ENCODE data around the gene MICAL2.
A peak's percentile ranks its signal among the peaks of the same experiment; 100 is the strongest.

Gene MICAL2

DNA sequence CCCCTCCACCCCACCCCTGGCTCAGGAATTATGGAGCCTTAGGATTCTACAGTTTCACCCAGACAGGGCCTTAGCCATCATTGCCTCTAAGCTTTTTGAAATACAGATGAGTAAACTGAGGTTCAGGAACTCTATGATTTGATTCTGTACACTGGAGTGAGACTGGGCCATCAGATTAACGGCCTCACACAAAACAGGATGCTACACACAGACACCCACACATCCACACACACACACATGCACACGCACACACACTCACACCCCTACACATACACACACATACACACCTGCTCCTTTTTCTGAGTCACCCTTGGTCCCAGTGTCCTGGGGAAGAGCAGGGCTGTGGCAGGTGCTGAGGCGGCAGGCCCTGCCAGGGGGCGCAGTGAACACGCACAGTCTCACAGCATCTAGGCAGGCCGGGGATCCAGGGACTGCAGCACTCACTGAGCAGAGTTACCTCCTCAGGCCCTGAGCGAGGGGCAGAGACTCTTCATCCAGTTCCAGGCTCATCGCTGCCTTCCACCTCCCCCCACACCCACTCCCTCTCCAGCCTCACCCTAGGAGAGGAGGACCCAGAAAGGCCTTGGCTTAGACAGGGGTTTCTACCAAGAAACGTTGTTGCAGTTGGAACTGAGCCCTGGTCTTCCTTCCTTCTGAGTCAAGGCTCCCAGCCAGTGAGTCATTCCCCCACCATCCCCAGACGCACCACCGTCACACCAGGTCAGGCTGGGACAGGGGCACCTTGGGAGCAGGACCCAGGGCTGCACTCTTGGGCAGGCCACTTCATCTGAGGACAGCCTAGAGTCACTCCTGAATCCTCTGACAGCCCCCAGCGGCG is 177.2 kb downstream of the MICAL2 start:
- DNase-seq (ENCODE audit: low read depth): peak; percentile 95

DNA sequence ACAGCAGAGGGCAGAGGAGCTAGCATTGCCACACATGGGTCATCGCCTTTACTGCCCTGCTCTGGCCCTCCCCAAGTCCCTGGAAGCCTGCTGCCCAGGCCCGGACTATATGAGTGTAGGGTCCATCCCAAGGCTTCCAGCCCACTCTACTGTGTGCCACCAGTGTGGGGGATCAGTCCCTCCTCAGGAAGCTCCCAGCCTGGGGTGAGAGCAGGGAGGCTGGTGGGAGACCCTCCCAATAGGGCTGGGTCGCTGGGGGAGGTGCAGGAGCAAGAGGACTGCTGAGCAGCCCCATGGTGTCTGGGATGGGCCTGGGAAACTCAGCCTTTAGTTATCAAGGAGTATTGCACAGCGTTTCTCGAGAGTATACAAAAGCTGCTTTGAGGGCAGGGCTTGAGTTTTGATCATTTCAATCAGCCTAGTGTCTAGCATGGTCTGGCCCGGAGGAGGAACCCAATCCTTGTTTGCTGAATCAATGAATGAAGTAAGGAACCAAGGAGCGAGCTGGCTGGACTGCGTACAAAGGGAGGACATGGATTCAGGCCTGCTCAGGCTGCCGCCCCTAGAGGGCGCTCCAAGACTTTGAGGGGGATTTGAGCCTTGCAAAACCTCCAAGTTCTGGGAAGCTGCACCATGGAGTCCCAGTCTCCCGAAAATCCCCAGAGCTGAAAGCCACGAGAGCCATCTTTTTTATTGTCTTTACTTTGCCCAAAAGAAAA is 178.0 kb downstream of the MICAL2 start:
- DNase-seq (ENCODE audit: low read depth): peak; percentile 90

DNA sequence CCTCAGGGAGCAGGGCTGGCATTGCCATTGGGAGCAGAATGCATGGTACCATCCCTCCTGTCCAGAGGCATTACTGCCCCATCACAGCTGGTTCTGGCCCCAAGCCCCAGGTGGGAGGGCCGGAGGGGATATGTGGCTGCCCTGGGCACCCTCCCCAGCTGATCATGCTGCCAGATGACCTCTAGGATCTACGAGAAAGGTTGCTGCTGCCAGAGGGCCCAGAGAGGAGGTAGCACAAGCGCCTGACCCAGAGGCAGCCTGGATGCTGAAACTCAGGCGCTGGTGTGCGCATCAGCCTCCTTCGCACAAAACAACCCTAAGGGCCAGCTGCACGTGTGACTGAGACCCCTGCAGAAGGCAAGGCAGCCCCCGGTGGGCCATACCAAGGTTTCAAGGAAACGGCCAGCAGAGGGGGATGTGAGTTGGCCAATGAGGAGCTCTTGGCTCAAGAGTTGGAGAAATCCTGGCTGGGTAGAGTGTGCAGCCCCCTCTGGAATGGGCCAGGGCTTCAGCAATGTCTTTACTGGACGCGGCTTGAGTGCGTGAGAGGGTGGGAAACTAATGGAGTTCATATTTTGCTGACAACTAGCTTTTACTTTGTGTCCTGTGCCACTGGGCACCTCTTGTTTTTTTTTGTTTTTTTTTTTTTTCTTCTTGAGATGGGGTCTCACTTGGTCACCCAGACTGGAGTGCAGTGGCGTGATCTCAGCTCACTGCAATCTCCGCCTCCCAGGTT is 178.7 kb downstream of the MICAL2 start:
- DNase-seq (ENCODE audit: low read depth): no peak

DNA sequence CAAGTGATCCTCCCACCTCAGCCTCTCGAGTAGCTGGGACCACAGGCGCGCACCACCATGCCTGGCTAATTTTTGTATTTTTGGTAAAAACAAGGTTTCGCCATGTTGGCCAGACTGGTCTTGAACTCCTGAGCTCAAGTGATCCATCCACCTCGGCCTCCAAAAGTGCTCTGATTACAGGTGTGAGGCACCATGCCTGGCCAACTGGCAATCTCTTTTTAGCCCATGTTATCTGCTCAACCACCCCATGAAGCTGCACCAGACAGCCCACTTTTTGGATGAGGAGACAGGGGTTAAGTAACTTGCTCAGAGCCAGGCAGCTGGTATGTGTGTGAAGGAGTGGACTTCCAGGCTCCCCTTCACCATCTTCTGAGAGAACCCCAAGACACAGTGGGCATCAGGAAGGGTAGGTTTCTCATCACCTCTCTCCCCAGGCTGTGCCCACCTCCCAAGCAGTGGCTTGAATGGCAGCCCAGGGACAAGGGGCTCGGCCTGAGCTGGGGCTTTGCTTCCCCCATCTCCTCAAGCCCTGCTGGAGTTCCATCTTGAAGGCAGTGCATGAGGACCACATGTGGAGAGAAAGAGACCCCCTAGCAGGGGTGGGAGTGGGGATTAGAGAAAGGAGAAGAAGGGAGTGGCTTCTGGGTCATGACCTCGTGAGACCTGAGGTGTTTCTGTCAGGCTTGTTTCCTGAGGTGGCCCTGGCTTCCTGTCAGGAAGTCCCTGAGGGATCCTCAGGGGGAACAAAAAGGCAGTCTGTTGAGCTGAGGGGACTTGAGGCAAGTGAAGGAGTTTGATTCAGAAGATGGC is 179.5 kb downstream of the MICAL2 start:
- no peak for DNase-seq (ENCODE audit: low read depth)

DNA sequence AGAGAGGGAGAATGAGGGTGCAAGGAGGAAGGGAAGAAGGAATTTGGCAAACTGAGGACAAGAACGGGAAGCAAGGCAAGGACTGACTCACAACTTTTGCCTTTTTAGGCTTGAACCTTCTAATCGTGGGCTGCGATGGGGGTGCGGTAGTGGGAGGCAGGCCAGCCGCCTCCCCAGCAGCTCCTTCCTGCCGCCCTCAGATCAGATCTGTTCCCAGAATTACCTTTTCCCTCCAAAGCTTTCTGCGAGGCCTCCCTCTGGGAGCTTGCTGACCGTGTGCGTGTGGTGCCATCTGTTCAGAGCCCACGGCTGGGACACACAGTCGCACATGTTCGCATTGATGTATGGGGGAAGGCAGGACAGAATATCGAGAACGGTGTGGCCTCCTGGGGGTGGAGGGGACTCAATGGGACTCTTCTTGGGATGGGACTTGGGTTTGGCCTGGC is 180.1 kb downstream of the MICAL2 start:
- no peak for DNase-seq (ENCODE audit: low read depth)

DNA sequence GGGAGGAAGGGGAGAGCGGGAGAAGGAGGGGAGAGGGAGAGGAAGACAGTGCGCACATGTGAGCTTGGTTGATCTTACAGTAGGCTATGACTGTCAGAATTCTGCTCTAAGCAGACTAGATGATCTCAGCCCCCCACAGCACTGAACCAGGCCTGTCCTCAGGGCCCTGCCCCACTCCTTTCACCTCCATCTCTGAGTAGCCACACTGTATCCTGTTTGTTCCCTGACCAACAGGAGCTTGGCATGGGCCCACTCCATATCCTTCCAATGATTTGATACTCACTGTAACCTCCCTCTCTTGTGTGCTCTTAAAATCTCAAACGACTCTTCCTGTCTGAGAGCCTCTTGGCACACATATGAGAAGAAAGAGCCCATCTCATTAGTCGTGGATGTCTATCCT is 180.9 kb downstream of the MICAL2 start:
- DNase-seq (ENCODE audit: low read depth): no peak

DNA sequence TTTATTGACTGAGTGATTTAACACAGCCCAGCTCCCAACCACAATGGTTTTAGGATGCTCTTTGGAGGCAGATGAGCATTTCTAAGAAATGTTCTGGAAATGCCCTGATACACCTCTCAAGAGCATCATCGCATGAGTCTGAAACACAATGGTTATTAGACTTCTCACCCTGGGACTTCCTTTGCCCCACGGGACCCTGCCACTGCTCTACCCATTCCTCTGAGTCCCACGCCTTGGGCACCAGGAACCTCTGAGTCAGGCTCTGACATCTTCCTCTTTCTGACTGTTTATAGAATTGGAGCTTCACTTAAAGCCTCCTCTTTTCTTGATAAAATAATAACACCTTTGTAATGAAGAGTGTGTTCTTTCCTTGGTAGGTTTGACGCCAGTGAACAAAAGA is 181.4 kb downstream of the MICAL2 start:
- DNase-seq (ENCODE audit: low read depth): no peak

DNA sequence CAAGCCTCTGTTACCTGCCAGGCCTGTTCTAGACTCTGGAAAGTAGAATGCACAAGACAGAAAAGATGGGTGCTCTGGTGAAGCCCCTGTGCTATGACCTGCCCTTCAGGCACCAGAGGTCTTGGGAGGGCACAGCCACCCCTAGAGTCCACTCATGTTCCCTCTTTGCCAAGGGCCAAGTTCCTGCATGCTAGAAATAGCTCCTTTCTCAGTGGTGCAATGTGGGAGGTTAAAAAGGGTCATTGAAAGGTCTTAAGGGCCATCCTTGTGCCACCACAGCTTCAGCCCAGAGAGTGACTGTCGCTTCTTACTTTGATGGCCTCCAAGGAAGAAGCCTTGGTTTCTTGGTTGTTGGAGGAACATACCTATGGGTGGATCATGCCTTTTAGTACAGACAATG is 182.4 kb downstream of the MICAL2 start:
- no peak for DNase-seq (ENCODE audit: low read depth)

DNA sequence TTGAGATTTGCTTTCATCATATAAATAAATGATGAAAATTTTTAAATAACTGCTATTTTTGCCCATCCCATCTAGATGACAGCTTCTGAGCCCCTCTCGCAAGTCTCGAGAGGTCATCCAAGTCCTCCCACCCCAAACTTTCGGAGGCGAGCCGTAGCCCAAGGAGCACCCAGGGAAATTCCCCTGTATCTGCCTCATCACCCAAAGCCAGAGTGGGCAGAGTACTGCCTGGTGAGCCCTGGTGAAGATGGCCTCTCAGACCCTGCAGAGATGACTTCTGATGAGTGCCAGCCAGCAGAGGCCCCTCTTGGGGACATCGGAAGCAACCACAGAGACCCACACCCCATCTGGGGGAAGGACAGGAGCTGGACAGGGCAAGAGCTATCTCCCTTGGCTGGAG is 183.1 kb downstream of the MICAL2 start:
- DNase-seq (ENCODE audit: low read depth): no peak

DNA sequence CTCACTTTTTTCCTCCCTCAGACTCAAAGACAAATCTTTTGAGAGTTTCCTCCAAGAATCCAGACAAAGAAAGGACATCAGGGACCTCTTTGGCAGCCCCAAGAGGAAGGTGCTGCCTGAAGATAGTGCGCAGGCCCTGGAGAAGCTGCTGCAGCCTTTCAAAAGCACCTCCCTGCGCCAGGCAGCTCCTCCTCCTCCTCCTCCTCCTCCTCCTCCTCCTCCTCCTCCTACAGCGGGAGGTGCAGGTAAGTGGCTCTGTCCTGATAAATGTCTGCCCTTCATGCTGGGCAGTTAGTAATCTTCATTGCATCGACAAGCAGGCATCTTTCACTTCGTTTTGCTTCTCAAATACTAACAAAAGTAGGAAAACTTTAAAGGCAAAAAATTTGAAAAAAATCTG is 184.2 kb downstream of the MICAL2 start:
- no peak for DNase-seq (ENCODE audit: low read depth)

DNA sequence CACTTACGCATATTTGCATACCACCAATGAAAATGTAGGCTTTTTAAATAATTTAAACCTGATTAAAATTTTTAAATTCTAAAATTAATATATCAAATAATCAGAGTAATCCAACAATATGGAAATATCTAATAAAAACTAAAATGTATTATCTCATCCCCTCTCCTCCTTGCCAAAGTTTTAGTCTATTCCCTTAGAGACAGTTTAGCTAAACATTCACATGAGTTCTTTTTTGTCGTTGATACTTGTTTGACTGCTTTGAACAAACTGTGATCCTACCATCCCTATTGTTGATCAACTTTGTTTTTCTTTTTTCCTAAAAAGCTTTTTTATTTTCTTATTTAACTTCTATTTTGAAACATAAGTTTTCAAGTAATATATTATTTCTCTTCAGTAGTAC is 185.6 kb downstream of the MICAL2 start:
- DNase-seq (ENCODE audit: low read depth): no peak

DNA sequence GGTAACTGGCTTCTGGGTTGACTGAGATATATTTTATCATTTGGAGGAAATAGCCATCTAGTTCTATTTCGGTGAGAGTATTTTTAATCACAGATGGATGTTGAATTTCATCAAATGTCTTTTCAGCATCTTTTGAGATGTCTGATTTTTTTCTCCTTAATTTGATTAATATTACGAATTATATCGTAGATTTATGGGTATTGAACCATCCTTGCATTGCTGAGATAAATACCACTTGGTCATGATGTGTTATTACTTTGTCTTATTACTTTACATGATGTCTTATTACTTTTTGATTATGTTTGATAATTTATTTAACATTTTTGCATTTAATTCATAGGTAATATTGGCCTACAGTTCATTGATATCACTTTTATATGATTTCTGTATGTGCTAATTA is 188.2 kb downstream of the MICAL2 start:
- DNase-seq (ENCODE audit: low read depth): no peak

DNA sequence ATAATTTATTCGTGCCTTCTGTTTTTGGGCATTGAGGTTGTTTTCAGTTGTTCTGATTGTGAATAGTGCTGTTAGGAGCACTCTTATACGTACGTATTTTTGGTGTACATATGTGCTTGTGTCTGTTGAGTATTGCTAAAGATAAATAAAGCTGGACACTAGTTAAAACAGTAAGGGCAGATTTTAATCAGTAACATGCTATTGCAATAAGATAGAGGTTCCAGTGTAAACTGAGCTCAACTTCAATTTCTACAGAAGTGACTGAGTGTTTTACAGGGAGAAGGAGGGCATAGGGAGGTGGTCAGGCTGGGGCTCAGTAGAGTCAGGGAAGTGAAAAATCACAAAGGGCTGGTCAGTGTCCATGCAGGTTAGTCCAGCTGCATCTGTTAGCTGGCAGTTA is 191.0 kb downstream of the MICAL2 start:
- no peak for DNase-seq (ENCODE audit: low read depth)

DNA sequence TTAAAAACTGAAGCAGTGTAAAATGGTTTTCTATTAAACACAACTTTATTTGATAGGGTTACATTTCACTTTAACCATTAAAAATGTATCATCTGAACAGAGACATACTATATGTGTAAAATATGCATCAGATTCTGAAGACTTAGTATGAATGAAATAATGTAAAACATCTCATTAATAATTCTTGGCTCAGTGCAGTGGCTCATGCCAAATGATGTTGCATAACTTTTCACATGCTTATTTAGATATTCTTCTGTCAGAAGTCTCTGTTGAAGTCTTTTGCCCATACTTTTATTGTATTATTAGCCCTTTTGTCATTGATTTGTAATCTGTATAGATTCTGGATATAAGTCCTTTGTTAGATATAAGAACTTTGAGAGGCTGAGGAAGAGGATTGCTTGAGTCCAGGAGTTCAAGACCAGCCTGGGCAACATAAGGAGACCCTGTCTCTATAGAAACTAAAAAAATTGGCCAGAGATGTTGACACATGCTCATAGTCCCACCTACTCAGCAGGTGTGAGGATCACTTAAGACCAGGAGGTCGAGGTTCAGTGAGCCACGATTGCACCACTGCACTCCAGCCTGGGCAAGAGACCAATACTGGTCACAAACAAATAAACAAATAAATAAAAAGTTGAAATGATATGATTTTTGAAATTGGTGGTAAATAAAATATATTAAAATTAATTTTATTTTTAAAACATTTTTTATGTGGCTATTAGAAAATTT is 193.2 kb downstream of the MICAL2 start:
- DNase-seq (ENCODE audit: low read depth): peak; percentile 64

DNA sequence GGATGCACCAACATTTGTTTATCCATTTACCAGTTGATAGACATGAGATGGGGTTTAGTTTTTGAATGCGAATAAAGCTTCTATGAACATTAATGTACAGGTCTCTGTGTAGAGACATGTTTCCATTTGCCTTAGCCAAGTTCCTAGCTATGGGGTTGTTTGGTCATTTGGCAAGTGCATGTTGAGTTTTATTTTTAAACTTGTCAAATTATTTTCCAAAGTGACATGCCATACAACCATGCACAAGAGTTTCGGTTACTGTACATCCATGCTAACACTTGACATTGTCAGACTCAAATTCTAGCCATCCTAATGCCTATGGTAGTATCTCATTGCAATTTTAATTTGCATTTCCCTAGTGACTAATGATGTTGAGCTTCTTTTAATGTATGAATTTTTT is 196.4 kb downstream of the MICAL2 start:
- no peak for DNase-seq (ENCODE audit: low read depth)

DNA sequence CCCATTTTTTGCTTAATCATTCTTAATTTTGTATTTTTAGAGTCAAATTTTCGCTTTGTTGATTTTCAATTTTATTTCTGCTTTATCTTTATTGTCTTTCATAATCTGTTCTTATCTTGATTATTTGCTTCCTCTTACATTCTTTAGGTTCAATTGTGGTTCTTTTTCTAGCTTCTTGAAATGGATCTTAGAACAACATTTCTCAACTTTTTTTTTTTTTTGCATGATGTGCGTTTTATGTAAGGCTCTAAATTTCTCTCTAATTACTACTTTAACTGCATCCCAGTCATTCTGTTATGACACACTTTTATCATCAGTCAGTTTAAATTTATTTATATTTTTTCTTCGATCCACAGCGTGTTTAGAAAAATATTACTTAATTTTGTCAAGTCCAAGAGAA is 201.7 kb downstream of the MICAL2 start:
- no peak for DNase-seq (ENCODE audit: low read depth)

Data from amniotic epithelial cell (primary cell).